ENCODE measurements around the gene SPEN.
A peak's percentile ranks its signal among the peaks of the same experiment; 100 is the strongest.

The SPEN gene

DNA sequence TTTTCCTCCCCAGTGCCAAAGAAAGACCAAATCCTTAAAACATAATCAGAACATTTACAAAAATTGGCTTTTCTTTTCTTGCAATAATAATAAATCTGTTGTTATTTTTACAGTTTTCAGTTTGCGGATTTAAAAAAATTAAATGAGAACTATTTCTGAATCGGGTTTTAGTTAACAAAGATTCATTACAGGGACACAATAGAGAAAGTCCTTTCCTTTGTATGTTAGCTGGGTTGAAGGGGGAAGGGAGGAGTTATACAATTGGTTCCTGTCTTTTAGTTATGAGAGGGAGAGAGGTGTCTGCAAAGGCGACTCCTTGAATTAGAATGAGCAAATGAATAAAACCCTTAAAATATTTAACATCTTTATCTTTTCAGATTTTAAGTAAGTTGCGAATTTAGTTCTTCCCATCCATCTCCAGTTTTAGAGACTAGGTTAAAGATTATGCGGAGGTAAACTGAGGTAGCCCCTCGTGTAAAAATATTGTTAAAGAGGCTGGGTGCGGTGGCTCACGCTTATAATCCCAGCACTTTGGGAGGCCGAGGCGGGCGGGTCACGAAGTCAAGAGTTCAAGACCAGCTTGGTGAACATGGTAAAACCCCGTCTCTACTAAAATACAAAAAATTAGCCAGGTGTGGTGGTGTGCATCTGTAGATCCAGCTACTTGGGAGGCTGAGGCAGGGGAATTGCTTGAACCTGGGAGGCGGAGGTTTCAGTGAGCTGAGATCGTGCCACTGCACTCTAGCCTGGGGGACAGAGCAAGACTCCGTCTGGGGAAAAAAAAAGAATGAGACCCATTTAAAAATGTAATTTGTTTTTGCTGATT is 3.9 kb downstream of the SPEN start:
- Mint-ChIP-seq H3K27me3 (no peaks in the 10 kb centered on the region), H3K27ac (ENCODE audit: low read depth) (peak overlapping the region; percentile 55), H3K4me3 (no peak overlapping the region), H3K36me3 (ENCODE audit: insufficient read depth) (peaks cover 16% of the 10 kb centered on the region), H3K9me3 (no peaks in the 10 kb centered on the region), H3K4me1 (peaks cover 37% of the 10 kb centered on the region)
- ATAC-seq (replicated peaks; ENCODE audit: extremely low read depth, poor library complexity, severe bottlenecking) (no peak), DNase-seq (ENCODE audit: low spot score in 2 of 2) (no peak)

DNA sequence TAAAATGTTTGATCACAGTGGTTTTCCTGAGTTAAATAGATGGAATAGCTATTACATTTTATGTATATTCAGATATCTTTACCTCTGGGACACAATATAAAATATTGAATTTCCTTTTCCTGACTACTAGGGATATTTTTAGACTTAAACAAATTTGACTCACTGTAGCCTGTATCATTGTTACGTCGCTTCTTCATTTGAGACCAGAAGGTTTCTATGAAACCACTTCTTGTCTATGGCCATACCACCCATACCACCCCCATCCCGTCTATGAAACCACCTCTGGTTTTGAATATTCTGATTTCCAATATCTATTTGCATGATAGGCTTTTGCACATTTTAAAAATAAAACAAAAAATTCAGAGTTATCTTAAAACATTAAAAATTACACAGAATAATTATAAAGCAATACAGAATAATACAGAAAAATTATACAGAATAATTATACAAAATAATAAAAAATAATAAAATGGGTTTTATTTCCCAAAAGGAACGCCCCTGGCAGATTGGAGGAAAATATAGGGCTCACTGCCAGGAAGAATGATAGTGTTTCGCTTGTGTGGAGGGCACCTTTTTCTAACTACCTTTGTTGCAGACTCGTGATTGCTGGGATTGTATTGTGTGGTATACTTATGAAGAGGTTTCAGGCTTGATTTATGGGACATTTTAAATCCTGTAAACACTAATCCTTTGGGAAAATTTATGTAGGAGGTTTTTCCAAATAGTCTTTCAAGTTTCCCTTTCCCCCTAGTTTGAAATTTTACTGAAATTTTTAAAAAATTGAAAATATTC is 4.7 kb downstream of the SPEN start:
- DNase-seq (ENCODE audit: low spot score in 2 of 2) (no peak), ATAC-seq (replicated peaks; ENCODE audit: extremely low read depth, poor library complexity, severe bottlenecking) (no peak)
- Mint-ChIP-seq H3K9me3 (no peaks in the 10 kb centered on the region), H3K27me3 (no peaks in the 10 kb centered on the region), H3K27ac (ENCODE audit: low read depth) (no peak overlapping the region), H3K36me3 (ENCODE audit: insufficient read depth) (peaks cover 14% of the 10 kb centered on the region), H3K4me1 (peaks cover 37% of the 10 kb centered on the region), H3K4me3 (no peak overlapping the region)

DNA sequence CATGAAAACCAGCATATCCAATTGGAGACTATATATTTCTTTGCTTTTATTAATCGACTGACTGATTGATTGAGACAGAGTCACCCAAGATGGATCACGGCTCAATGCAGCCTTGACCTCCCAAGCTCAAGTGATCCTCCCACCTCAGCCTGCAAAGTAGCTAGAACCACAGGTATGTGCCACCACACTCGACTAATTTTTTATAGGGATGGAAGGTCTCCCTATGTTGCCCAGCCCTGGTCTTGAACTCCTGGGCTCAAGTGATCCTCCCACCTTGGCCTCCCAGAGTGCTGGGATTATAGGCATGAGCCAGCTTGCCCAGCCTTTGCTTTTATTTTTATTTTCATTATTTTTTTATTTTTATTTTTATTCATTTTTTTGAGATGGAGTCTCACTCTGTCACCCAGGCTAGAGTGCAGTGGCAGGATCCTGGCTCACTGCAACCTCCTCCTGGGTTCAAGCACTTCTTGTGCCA is 5.4 kb downstream of the SPEN start:
- DNase-seq (ENCODE audit: low spot score in 2 of 2) (no peak), ATAC-seq (replicated peaks; ENCODE audit: extremely low read depth, poor library complexity, severe bottlenecking) (no peak)
- H3K27me3 Mint-ChIP-seq = no peaks in the 10 kb centered on the region
- H3K36me3 Mint-ChIP-seq (ENCODE audit: insufficient read depth) = peaks cover 13% of the 10 kb centered on the region
- H3K9me3 Mint-ChIP-seq = no peaks in the 10 kb centered on the region
- peaks cover 37% of the 10 kb centered on the region for H3K4me1 Mint-ChIP-seq
- no peak overlapping the region for H3K4me3 Mint-ChIP-seq
- no peak overlapping the region for H3K27ac Mint-ChIP-seq (ENCODE audit: low read depth)

GRCh38 chr1:15856888-15857287 is 9.4 kb downstream of the SPEN start:
- DNase-seq (ENCODE audit: low spot score in 2 of 2) = no peak
- Mint-ChIP-seq H3K27ac (ENCODE audit: low read depth) (no peak overlapping the region), H3K27me3 (no peaks in the 10 kb centered on the region), H3K36me3 (ENCODE audit: insufficient read depth) (peaks cover 5% of the 10 kb centered on the region), H3K4me3 (no peak overlapping the region), H3K9me3 (no peaks in the 10 kb centered on the region), H3K4me1 (peaks cover 22% of the 10 kb centered on the region)
- no peak for ATAC-seq (replicated peaks; ENCODE audit: extremely low read depth, poor library complexity, severe bottlenecking)

- H3K27me3 Mint-ChIP-seq = no peaks in the 10 kb centered on the region
- DNase-seq (ENCODE audit: low spot score in 2 of 2) = no peak
- H3K27ac Mint-ChIP-seq (ENCODE audit: low read depth) = no peak overlapping the region
- H3K36me3 Mint-ChIP-seq (ENCODE audit: insufficient read depth) = peaks cover 5% of the 10 kb centered on the region
- peaks cover 14% of the 10 kb centered on the region for H3K4me1 Mint-ChIP-seq
- H3K4me3 Mint-ChIP-seq = no peak overlapping the region
- no peaks in the 10 kb centered on the region for H3K9me3 Mint-ChIP-seq
- ATAC-seq (replicated peaks; ENCODE audit: extremely low read depth, poor library complexity, severe bottlenecking) = no peak
Measured at GRCh38 chr1:15858069-15858670, 10.7 kb downstream of the SPEN start.

DNA sequence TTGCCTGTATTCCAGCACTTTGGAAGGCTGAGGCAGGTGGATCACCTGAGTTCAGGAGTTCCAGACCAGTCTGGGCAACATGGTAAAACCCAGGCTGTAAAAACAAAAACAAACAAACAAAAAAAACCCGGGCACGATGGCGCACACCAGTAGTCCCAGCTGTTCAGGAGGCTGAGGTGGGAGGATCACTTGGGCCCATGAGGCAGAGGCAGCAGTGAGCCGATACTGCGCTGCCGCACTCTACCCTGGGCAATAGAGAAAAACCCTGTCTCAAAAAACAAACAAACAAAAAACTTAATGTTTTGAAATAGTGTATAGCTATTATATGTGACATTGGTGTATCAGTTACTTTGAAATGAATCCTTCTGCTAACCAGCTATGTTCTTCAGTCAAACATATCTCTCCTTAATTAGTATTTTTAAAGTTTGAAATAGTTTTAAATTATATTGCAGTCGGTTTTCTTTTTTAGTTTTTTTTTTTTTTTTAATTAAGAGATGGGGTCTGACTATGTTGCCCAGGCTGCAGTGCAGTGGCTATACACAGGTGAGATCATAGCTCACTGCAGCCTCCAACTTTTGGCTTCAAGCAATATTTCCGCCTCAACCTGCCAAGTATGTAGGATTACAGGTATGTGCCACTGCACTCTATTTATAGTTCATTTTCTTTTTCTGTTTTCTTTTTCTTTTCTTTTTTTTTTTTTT is 11.3 kb downstream of the SPEN start:
- ATAC-seq (replicated peaks; ENCODE audit: extremely low read depth, poor library complexity, severe bottlenecking) = no peak
- Mint-ChIP-seq H3K27me3 (no peaks in the 10 kb centered on the region), H3K27ac (ENCODE audit: low read depth) (no peak overlapping the region), H3K9me3 (no peaks in the 10 kb centered on the region), H3K4me3 (no peak overlapping the region), H3K4me1 (peaks cover 18% of the 10 kb centered on the region), H3K36me3 (ENCODE audit: insufficient read depth) (peaks cover 2% of the 10 kb centered on the region)
- DNase-seq (ENCODE audit: low spot score in 2 of 2) = no peak

DNA sequence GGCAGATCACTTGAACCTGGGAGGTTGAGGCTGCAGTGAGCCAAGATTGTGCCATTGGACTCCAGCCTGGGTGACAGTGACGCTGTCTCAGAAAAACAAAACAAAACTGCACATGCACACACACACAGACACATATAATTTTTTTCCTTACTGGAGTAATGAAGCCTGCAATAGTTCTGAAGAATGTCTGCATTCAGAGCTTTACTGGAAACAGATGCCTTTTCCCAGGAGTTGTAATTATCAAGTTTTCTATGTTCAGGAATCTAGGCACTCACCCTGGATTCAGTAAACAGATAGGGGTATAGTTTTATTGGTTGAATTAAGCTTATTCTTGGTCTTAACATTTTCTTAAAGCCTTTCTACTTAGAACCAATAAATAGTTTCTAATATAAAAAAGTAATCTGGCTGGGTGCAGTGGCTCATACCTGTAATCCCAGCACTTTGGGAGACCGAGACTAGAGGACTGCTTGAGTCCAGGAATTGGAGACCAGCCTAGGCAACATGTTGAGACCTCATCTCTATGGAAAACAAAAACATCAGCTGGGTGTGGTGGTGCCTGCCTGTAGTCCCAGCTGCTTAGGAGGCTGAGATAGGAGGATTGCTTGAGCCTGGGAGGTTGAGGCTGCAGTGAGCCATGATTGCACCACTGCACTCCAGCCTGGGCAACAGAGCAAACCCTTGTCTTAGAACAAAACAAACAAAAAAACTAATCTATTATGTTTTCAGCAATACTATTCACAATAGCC is 15.8 kb downstream of the SPEN start:
- Mint-ChIP-seq H3K36me3 (ENCODE audit: insufficient read depth) (peaks cover 5% of the 10 kb centered on the region), H3K27ac (ENCODE audit: low read depth) (no peak overlapping the region), H3K4me1 (peaks cover 27% of the 10 kb centered on the region), H3K27me3 (no peaks in the 10 kb centered on the region), H3K9me3 (no peaks in the 10 kb centered on the region), H3K4me3 (no peak overlapping the region)
- ATAC-seq (replicated peaks; ENCODE audit: extremely low read depth, poor library complexity, severe bottlenecking) (no peak), DNase-seq (ENCODE audit: low spot score in 2 of 2) (no peak)

- DNase-seq (ENCODE audit: low spot score in 2 of 2) (no peak), ATAC-seq (replicated peaks; ENCODE audit: extremely low read depth, poor library complexity, severe bottlenecking) (no peak)
- no peak overlapping the region for H3K4me3 Mint-ChIP-seq
- H3K4me1 Mint-ChIP-seq = peaks cover 35% of the 10 kb centered on the region
- no peak overlapping the region for H3K27ac Mint-ChIP-seq (ENCODE audit: low read depth)
- H3K36me3 Mint-ChIP-seq (ENCODE audit: insufficient read depth) = peaks cover 6% of the 10 kb centered on the region
- H3K9me3 Mint-ChIP-seq = no peaks in the 10 kb centered on the region
- H3K27me3 Mint-ChIP-seq = no peaks in the 10 kb centered on the region
Measured at GRCh38 chr1:15866721-15867201, 19.3 kb downstream of the SPEN start.

- H3K4me1 Mint-ChIP-seq = peaks cover 35% of the 10 kb centered on the region
Measured at GRCh38 chr1:15867288-15867687, 19.8 kb downstream of the SPEN start.

GRCh38 chr1:15869413-15869812 is 21.9 kb downstream of the SPEN start:
- no peak for ATAC-seq (replicated peaks; ENCODE audit: extremely low read depth, poor library complexity, severe bottlenecking)
- Mint-ChIP-seq H3K36me3 (ENCODE audit: insufficient read depth) (peaks cover 8% of the 10 kb centered on the region), H3K4me1 (peaks cover 41% of the 10 kb centered on the region), H3K9me3 (no peaks in the 10 kb centered on the region), H3K27me3 (no peaks in the 10 kb centered on the region), H3K27ac (ENCODE audit: low read depth) (no peak overlapping the region), H3K4me3 (no peak overlapping the region)
- no peak for DNase-seq (ENCODE audit: low spot score in 2 of 2)

More at GRCh38 chr1:15867288-15867687, 19.8 kb downstream of the SPEN start:
- ATAC-seq (replicated peaks; ENCODE audit: extremely low read depth, poor library complexity, severe bottlenecking) (no peak), DNase-seq (ENCODE audit: low spot score in 2 of 2) (no peak)
- no peaks in the 10 kb centered on the region for H3K9me3 Mint-ChIP-seq
- no peak overlapping the region for H3K4me3 Mint-ChIP-seq
- H3K27me3 Mint-ChIP-seq = no peaks in the 10 kb centered on the region
- H3K27ac Mint-ChIP-seq (ENCODE audit: low read depth) = no peak overlapping the region
- peaks cover 7% of the 10 kb centered on the region for H3K36me3 Mint-ChIP-seq (ENCODE audit: insufficient read depth)

DNA sequence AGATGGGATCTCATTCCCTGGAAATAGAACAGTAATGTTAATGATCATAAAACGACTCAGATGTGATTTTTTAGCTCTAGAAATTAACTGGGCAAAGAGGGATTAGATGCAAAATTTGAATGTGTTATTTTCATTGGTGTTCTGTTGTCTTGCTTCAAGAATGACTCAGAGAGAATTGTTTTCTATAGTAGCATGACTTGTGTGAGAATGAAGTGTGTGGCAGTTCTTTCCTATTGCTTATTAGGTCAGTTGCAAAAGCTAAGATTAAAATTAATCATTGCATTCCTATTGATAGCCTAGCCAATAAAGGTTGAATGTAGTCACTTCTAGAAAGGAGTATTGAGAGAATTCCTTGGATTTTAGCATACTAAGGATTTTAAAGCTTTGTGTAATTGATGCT is 22.9 kb downstream of the SPEN start:
- Mint-ChIP-seq H3K4me3 (no peak overlapping the region), H3K27ac (ENCODE audit: low read depth) (no peak overlapping the region), H3K4me1 (peaks cover 46% of the 10 kb centered on the region), H3K36me3 (ENCODE audit: insufficient read depth) (peaks cover 6% of the 10 kb centered on the region), H3K9me3 (no peaks in the 10 kb centered on the region), H3K27me3 (no peaks in the 10 kb centered on the region)
- DNase-seq (ENCODE audit: low spot score in 2 of 2) (no peak), ATAC-seq (replicated peaks; ENCODE audit: extremely low read depth, poor library complexity, severe bottlenecking) (no peak)
